Measurements from ENCODE around the gene PRKAA1. TPM values are rescaled to one million over a fixed set of nuclear protein-coding genes. Genes with fewer than 3 reads are reported as not detected.

The PRKAA1 gene
- total RNA-seq, 1 experiment from 2014 or later = 31.2 TPM

DNA sequence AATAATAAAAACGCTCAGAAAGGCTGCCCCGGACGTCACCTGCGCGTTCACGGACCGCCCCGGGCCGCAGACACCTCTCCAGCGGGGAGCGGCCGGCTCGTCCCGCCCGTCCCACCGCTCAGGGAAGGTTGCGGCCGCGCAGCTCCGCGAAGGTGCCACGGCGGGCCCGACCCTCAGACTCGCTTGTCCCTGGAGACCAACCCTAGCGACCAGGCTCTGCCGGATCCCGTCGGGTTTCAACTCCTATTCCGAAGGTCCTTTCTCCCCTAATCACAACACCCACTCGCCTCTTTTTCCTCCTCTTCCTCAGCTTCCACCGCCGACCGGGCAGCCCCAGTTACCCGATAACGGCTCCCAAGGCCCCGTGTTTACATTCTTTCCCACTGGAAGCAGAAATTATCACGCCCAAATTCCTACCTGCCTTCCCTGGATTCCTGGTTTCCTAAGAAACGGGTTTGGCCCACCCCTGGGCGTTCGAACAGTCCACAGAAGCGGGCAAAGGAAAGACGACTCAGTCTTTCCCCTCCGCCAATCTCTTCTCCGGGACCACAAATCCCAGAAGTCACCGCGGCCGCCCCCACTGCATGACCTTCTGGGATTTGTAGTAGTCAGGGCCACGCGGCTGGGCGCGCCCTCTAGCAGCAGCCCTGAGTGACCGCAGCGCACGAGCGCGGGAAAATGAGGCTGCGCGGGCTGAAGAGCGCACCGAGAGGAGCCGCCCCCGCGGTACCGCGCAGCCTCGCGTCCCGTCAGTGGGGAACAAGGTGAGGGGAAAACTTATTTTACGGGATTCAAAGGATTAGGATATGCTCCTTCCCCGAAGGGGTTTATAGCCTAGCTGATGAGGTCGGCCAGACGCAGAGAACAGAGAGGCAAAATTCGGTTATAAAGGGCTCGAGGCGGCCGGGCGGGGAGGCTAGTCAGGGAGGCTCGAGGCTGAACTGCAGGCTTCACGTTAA is 42.5 kb downstream of the PRKAA1 start, which contains the start of gene TTC33 (continued):
- TF ChIP-seq, protein P1, sequence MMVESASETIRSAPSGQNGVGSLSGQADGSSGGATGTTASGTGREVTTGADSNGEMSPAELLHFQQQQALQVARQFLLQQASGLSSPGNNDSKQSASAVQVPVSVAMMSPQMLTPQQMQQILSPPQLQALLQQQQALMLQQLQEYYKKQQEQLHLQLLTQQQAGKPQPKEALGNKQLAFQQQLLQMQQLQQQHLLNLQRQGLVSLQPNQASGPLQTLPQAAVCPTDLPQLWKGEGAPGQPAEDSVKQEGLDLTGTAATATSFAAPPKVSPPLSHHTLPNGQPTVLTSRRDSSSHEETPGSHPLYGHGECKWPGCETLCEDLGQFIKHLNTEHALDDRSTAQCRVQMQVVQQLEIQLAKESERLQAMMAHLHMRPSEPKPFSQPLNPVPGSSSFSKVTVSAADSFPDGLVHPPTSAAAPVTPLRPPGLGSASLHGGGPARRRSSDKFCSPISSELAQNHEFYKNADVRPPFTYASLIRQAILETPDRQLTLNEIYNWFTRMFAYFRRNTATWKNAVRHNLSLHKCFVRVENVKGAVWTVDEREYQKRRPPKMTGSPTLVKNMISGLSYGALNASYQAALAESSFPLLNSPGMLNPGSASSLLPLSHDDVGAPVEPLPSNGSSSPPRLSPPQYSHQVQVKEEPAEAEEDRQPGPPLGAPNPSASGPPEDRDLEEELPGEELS (CRISPR knock-in tag; IDR thresholded peaks at IDR 0.05) = peak; percentile 54; the same call in 1 of the 2 replicates
- TF ChIP-seq GTF2I (CRISPR knock-in tag; conservative IDR thresholded peaks at IDR 0.05) (peak; percentile 79), ATF1 (CRISPR knock-in tag; IDR thresholded peaks at IDR 0.05) (0 out of 2 replicates have a peak, but pooled peaks have one; percentile 32), GABPB1 (CRISPR knock-in tag; IDR thresholded peaks at IDR 0.05) (0 out of 2 replicates have a peak, but pooled peaks have one; percentile 36), ZNF396 (CRISPR knock-in tag; IDR thresholded peaks at IDR 0.05; ENCODE audit: borderline replicate concordance) (no peak), ZNF416 (CRISPR knock-in tag; IDR thresholded peaks at IDR 0.05) (no peak), NR2C2 (CRISPR knock-in tag; IDR thresholded peaks at IDR 0.05) (no peak), TCF7 (CRISPR knock-in tag; IDR thresholded peaks at IDR 0.05; ENCODE audit: low read depth) (no peak)
- TF ChIP-seq, protein P2, sequence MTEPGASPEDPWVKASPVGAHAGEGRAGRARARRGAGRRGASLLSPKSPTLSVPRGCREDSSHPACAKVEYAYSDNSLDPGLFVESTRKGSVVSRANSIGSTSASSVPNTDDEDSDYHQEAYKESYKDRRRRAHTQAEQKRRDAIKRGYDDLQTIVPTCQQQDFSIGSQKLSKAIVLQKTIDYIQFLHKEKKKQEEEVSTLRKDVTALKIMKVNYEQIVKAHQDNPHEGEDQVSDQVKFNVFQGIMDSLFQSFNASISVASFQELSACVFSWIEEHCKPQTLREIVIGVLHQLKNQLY (CRISPR knock-in tag; IDR thresholded peaks at IDR 0.05) = no peak
- TF ChIP-seq, protein P3, sequence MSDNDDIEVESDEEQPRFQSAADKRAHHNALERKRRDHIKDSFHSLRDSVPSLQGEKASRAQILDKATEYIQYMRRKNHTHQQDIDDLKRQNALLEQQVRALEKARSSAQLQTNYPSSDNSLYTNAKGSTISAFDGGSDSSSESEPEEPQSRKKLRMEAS (CRISPR knock-in tag; IDR thresholded peaks at IDR 0.05) = peak; percentile 93
- TF ChIP-seq, protein P4, sequence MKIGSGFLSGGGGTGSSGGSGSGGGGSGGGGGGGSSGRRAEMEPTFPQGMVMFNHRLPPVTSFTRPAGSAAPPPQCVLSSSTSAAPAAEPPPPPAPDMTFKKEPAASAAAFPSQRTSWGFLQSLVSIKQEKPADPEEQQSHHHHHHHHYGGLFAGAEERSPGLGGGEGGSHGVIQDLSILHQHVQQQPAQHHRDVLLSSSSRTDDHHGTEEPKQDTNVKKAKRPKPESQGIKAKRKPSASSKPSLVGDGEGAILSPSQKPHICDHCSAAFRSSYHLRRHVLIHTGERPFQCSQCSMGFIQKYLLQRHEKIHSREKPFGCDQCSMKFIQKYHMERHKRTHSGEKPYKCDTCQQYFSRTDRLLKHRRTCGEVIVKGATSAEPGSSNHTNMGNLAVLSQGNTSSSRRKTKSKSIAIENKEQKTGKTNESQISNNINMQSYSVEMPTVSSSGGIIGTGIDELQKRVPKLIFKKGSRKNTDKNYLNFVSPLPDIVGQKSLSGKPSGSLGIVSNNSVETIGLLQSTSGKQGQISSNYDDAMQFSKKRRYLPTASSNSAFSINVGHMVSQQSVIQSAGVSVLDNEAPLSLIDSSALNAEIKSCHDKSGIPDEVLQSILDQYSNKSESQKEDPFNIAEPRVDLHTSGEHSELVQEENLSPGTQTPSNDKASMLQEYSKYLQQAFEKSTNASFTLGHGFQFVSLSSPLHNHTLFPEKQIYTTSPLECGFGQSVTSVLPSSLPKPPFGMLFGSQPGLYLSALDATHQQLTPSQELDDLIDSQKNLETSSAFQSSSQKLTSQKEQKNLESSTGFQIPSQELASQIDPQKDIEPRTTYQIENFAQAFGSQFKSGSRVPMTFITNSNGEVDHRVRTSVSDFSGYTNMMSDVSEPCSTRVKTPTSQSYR (CRISPR knock-in tag; IDR thresholded peaks at IDR 0.05) = 0 out of 2 replicates have a peak, but pooled peaks have one; percentile 36
- TF ChIP-seq, protein P5, sequence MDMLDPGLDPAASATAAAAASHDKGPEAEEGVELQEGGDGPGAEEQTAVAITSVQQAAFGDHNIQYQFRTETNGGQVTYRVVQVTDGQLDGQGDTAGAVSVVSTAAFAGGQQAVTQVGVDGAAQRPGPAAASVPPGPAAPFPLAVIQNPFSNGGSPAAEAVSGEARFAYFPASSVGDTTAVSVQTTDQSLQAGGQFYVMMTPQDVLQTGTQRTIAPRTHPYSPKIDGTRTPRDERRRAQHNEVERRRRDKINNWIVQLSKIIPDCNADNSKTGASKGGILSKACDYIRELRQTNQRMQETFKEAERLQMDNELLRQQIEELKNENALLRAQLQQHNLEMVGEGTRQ (CRISPR knock-in tag; IDR thresholded peaks at IDR 0.05) = peak; percentile 59
- TF ChIP-seq, protein P6, sequence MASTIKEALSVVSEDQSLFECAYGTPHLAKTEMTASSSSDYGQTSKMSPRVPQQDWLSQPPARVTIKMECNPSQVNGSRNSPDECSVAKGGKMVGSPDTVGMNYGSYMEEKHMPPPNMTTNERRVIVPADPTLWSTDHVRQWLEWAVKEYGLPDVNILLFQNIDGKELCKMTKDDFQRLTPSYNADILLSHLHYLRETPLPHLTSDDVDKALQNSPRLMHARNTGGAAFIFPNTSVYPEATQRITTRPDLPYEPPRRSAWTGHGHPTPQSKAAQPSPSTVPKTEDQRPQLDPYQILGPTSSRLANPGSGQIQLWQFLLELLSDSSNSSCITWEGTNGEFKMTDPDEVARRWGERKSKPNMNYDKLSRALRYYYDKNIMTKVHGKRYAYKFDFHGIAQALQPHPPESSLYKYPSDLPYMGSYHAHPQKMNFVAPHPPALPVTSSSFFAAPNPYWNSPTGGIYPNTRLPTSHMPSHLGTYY (CRISPR knock-in tag; IDR thresholded peaks at IDR 0.05) = no peak
- TF ChIP-seq, protein P7, sequence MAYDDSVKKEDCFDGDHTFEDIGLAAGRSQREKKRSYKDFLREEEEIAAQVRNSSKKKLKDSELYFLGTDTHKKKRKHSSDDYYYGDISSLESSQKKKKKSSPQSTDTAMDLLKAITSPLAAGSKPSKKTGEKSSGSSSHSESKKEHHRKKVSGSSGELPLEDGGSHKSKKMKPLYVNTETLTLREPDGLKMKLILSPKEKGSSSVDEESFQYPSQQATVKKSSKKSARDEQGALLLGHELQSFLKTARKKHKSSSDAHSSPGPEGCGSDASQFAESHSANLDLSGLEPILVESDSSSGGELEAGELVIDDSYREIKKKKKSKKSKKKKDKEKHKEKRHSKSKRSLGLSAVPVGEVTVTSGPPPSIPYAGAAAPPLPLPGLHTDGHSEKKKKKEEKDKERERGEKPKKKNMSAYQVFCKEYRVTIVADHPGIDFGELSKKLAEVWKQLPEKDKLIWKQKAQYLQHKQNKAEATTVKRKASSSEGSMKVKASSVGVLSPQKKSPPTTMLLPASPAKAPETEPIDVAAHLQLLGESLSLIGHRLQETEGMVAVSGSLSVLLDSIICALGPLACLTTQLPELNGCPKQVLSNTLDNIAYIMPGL (CRISPR knock-in tag; IDR thresholded peaks at IDR 0.05) = peak; percentile 47
- TF ChIP-seq, protein P8, sequence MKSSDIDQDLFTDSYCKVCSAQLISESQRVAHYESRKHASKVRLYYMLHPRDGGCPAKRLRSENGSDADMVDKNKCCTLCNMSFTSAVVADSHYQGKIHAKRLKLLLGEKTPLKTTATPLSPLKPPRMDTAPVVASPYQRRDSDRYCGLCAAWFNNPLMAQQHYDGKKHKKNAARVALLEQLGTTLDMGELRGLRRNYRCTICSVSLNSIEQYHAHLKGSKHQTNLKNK (CRISPR knock-in tag; IDR thresholded peaks at IDR 0.05) = no peak
- TF ChIP-seq, protein P9, sequence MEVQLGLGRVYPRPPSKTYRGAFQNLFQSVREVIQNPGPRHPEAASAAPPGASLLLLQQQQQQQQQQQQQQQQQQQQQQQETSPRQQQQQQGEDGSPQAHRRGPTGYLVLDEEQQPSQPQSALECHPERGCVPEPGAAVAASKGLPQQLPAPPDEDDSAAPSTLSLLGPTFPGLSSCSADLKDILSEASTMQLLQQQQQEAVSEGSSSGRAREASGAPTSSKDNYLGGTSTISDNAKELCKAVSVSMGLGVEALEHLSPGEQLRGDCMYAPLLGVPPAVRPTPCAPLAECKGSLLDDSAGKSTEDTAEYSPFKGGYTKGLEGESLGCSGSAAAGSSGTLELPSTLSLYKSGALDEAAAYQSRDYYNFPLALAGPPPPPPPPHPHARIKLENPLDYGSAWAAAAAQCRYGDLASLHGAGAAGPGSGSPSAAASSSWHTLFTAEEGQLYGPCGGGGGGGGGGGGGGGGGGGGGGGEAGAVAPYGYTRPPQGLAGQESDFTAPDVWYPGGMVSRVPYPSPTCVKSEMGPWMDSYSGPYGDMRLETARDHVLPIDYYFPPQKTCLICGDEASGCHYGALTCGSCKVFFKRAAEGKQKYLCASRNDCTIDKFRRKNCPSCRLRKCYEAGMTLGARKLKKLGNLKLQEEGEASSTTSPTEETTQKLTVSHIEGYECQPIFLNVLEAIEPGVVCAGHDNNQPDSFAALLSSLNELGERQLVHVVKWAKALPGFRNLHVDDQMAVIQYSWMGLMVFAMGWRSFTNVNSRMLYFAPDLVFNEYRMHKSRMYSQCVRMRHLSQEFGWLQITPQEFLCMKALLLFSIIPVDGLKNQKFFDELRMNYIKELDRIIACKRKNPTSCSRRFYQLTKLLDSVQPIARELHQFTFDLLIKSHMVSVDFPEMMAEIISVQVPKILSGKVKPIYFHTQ (CRISPR knock-in tag; IDR thresholded peaks at IDR 0.05) = no peak; the same call in 1 of the 2 replicates
- TF ChIP-seq, protein P10, sequence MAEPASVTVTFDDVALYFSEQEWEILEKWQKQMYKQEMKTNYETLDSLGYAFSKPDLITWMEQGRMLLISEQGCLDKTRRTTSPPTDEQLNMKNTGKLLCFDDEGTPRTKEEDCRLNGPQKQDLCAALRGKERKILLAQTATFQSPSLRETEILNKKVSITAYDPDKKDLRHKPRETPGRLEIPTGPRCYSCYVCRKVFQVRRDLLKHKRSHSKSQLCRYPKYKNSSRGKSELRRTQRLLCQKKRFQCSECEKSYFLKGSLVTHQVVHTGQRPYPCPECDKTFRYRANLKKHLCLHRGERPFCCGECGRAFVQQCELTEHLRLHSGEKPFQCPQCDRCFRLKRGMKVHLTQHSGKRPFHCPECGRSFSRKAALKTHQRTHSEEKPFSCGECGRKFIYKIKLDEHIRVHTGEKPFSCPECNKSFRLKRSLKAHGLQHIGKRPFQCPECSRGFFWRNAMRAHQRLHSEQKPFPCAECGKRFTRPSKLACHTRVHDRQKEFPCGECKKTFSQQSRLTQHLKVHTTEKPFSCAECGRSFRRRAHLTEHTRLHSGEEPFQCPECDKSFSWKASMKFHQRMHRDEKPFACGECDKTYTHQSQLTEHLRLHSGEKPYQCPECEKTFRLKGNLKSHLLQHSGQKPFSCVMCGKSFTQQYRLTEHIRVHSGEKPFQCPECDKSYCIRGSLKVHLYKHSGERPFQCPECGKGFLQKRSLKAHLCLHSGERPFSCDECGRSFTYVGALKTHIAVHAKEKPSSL (CRISPR knock-in tag; conservative IDR thresholded peaks at IDR 0.05) = no peak
- TF ChIP-seq, protein P11, sequence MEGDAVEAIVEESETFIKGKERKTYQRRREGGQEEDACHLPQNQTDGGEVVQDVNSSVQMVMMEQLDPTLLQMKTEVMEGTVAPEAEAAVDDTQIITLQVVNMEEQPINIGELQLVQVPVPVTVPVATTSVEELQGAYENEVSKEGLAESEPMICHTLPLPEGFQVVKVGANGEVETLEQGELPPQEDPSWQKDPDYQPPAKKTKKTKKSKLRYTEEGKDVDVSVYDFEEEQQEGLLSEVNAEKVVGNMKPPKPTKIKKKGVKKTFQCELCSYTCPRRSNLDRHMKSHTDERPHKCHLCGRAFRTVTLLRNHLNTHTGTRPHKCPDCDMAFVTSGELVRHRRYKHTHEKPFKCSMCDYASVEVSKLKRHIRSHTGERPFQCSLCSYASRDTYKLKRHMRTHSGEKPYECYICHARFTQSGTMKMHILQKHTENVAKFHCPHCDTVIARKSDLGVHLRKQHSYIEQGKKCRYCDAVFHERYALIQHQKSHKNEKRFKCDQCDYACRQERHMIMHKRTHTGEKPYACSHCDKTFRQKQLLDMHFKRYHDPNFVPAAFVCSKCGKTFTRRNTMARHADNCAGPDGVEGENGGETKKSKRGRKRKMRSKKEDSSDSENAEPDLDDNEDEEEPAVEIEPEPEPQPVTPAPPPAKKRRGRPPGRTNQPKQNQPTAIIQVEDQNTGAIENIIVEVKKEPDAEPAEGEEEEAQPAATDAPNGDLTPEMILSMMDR (IDR thresholded peaks at IDR 0.05) = peak; percentile 19; the same call in 1 of the 2 replicates

All from WTC11 (cell line).